OCI-LY3 (cell line): ENCODE results near the gene PDZK1.

Experiments
- CTCF ChIP-seq: fragments of 200-600, 300-600 bp; sonication (generic); IDR thresholded peaks from 2 replicates; pipeline ENCODE4 v1.5.1; 2014; ENCODE audit warnings: antibody characterized with exemption, low read length, low read depth
- EZH2phosphoT487 ChIP-seq: fragments of 200-600 bp; shearing (Covaris generic); IDR thresholded peaks from 2 replicates; pipeline ENCODE4 v1.6.1; 2018; ENCODE audit warnings: antibody characterized with exemption, mixed run types, low read depth

- TF ChIP-seq CTCF (no peak), EZH2phosphoT487 (no peak)
These were observed 18.2 kb downstream of the PDZK1 start for GRCh38 chr1:145688924-145689323.
